ENCODE measurements around the gene MYL12A.

MYL12A gene

GRCh38 chr18:3230401-3231334 is 16.9 kb upstream of the MYL12A start:
- Histone ChIP-seq H3K36me3 (ENCODE audit: insufficient read depth, low read length) (no peaks in the 10 kb centered on the region), H3K4me3 (ENCODE audit: low read depth in 1 of 2, low read length in 2 of 2) (no peak overlapping the region), H3K9me3 (ENCODE audit: insufficient read depth, low read length, severe bottlenecking) (no peaks in the 10 kb centered on the region), H4K20me1 (ENCODE audit: insufficient read depth, low read length) (no peaks in the 10 kb centered on the region), H3K4me2 (ENCODE audit: insufficient read depth, low read length) (no peak overlapping the region), H3K27me3 (ENCODE audit: insufficient read depth, low read length, poor library complexity) (no peaks in the 10 kb centered on the region), H3K79me2 (ENCODE audit: insufficient read depth, low read length) (no peaks in the 10 kb centered on the region), H3K27ac (ENCODE audit: low read length) (no peak overlapping the region), H2AFZ (ENCODE audit: low read depth, low read length) (no peak overlapping the region), H3K4me1 (ENCODE audit: insufficient read depth, low read length) (no peaks in the 10 kb centered on the region), H3K9ac (ENCODE audit: low read depth, low read length) (no peak overlapping the region)
- no peak for TF ChIP-seq EZH2 (IDR thresholded peaks at IDR 0.05; ENCODE audit: borderline replicate concordance, low read depth, low read length, severe bottlenecking)
- TF ChIP-seq CTCF (IDR thresholded peaks at IDR 0.05; ENCODE audit: borderline replicate concordance, extremely low read depth, low read length, poor library complexity, severe bottlenecking), result no peak
- DNase-seq (no peak), ATAC-seq (ENCODE audit: insufficient read depth, low read depth) (no peak)

GRCh38 chr18:3233004-3233403 is 14.6 kb upstream of the MYL12A start:
- ATAC-seq (ENCODE audit: insufficient read depth, low read depth) (no peak), DNase-seq (no peak)
- H3K27ac ChIP-seq (ENCODE audit: low read length), result no peak overlapping the region
- H3K4me2 ChIP-seq (ENCODE audit: insufficient read depth, low read length), result no peak overlapping the region
- H3K4me3 ChIP-seq (ENCODE audit: low read depth in 1 of 2, low read length in 2 of 2), result no peak overlapping the region
- no peaks in the 10 kb centered on the region for H4K20me1 ChIP-seq (ENCODE audit: insufficient read depth, low read length)
- no peaks in the 10 kb centered on the region for H3K9me3 ChIP-seq (ENCODE audit: insufficient read depth, low read length, severe bottlenecking)
- no peak for TF ChIP-seq EZH2 (IDR thresholded peaks at IDR 0.05; ENCODE audit: borderline replicate concordance, low read depth, low read length, severe bottlenecking)
- no peaks in the 10 kb centered on the region for H3K27me3 ChIP-seq (ENCODE audit: insufficient read depth, low read length, poor library complexity)
- no peaks in the 10 kb centered on the region for H3K4me1 ChIP-seq (ENCODE audit: insufficient read depth, low read length)
- no peak overlapping the region for H2AFZ ChIP-seq (ENCODE audit: low read depth, low read length)
- H3K9ac ChIP-seq (ENCODE audit: low read depth, low read length), result no peak overlapping the region
- no peaks in the 10 kb centered on the region for H3K79me2 ChIP-seq (ENCODE audit: insufficient read depth, low read length)
- no peaks in the 10 kb centered on the region for H3K36me3 ChIP-seq (ENCODE audit: insufficient read depth, low read length)

- DNase-seq (no peak), ATAC-seq (ENCODE audit: insufficient read depth, low read depth) (no peak)
- H3K27ac ChIP-seq (ENCODE audit: low read length), result no peak overlapping the region
- no peak overlapping the region for H2AFZ ChIP-seq (ENCODE audit: low read depth, low read length)
- H4K20me1 ChIP-seq (ENCODE audit: insufficient read depth, low read length), result no peaks in the 10 kb centered on the region
- no peak overlapping the region for H3K9ac ChIP-seq (ENCODE audit: low read depth, low read length)
- H3K27me3 ChIP-seq (ENCODE audit: insufficient read depth, low read length, poor library complexity), result no peaks in the 10 kb centered on the region
- TF ChIP-seq CTCF (IDR thresholded peaks at IDR 0.05; ENCODE audit: borderline replicate concordance, extremely low read depth, low read length, poor library complexity, severe bottlenecking) (no peak), EZH2 (IDR thresholded peaks at IDR 0.05; ENCODE audit: borderline replicate concordance, low read depth, low read length, severe bottlenecking) (no peak)
- H3K4me3 ChIP-seq (ENCODE audit: low read depth in 1 of 2, low read length in 2 of 2), result no peak overlapping the region
- no peak overlapping the region for H3K4me2 ChIP-seq (ENCODE audit: insufficient read depth, low read length)
- H3K9me3 ChIP-seq (ENCODE audit: insufficient read depth, low read length, severe bottlenecking), result no peaks in the 10 kb centered on the region
- no peaks in the 10 kb centered on the region for H3K36me3 ChIP-seq (ENCODE audit: insufficient read depth, low read length)
- H3K4me1 ChIP-seq (ENCODE audit: insufficient read depth, low read length), result no peaks in the 10 kb centered on the region
- no peaks in the 10 kb centered on the region for H3K79me2 ChIP-seq (ENCODE audit: insufficient read depth, low read length)
These were observed 14.0 kb upstream of the MYL12A start for GRCh38 chr18:3233433-3234168.

GRCh38 chr18:3234457-3234856 is 13.1 kb upstream of the MYL12A start:
- no peaks in the 10 kb centered on the region for H3K79me2 ChIP-seq (ENCODE audit: insufficient read depth, low read length)
- no peak for ATAC-seq (ENCODE audit: insufficient read depth, low read depth)
- H3K27ac ChIP-seq (ENCODE audit: low read length), result no peak overlapping the region
- H3K27me3 ChIP-seq (ENCODE audit: insufficient read depth, low read length, poor library complexity), result no peaks in the 10 kb centered on the region
- TF ChIP-seq CTCF (IDR thresholded peaks at IDR 0.05; ENCODE audit: borderline replicate concordance, extremely low read depth, low read length, poor library complexity, severe bottlenecking), result no peak
- no peak for TF ChIP-seq EZH2 (IDR thresholded peaks at IDR 0.05; ENCODE audit: borderline replicate concordance, low read depth, low read length, severe bottlenecking)
- no peaks in the 10 kb centered on the region for H3K9me3 ChIP-seq (ENCODE audit: insufficient read depth, low read length, severe bottlenecking)
- DNase-seq, result no peak
- H2AFZ ChIP-seq (ENCODE audit: low read depth, low read length), result no peak overlapping the region
- no peaks in the 10 kb centered on the region for H3K4me1 ChIP-seq (ENCODE audit: insufficient read depth, low read length)
- no peak overlapping the region for H3K9ac ChIP-seq (ENCODE audit: low read depth, low read length)
- no peaks in the 10 kb centered on the region for H3K36me3 ChIP-seq (ENCODE audit: insufficient read depth, low read length)
- H4K20me1 ChIP-seq (ENCODE audit: insufficient read depth, low read length), result no peaks in the 10 kb centered on the region
- no peak overlapping the region for H3K4me3 ChIP-seq (ENCODE audit: low read depth in 1 of 2, low read length in 2 of 2)
- no peak overlapping the region for H3K4me2 ChIP-seq (ENCODE audit: insufficient read depth, low read length)
